CD14-positive monocyte (primary cell): ENCODE data around the gene GAL3ST2. TPM values are rescaled to one million over a fixed set of nuclear protein-coding genes. Genes with fewer than 3 reads are reported as not detected.
"Not testable (repeated sequence)": the region's sequence is repeated elsewhere in the genome, so short reads cannot be mapped to it uniquely, and the experiment has no call there.

Experiments used
- DNase-seq, 3 donors: peaks; one replicate each; pipeline ENCODE4 v3.0.0-alpha.2; 2011 to 2022
- H2AFZ ChIP-seq: 2 replicates; pipeline ENCODE4 v1.6.0; 2012; ENCODE audit warnings: mild to moderate bottlenecking, low read depth, low read length, inconsistent platforms; ENCODE audit not compliant: insufficient read depth, poor library complexity, severe bottlenecking
- H3K27ac ChIP-seq, 2 donors: 1 replicate in 1 of 2; 2 replicates in 1 of 2; pipeline ENCODE4 v1.5.1; 2012 to 2013; ENCODE audit warnings: low read length in 2 of 2, control low read depth in 1 of 2, inconsistent platforms in 1 of 2, low read depth in 1 of 2, mild to moderate bottlenecking in 1 of 2
- H3K27me3 ChIP-seq, 2 donors: one replicate each; pipeline versions ENCODE4 v1.6.0 to v1.6.1; 2011 to 2013; ENCODE audit warnings: low read length in 2 of 2; ENCODE audit not compliant: control insufficient read depth in 2 of 2, insufficient read depth in 2 of 2
- H3K36me3 ChIP-seq, 2 donors: replicated peaks in 1 of 2; 1 replicate in 1 of 2; 2 replicates in 1 of 2; pipeline versions ENCODE4 v1.5.1 to v1.6.1; 2012 to 2013; ENCODE audit warnings: low read length in 2 of 2, control low read depth in 1 of 2, inconsistent platforms in 1 of 2, mild to moderate bottlenecking in 1 of 2; ENCODE audit not compliant: insufficient read depth in 2 of 2, control insufficient read depth in 1 of 2
- H3K4me1 ChIP-seq, 2 donors: 1 replicate in 1 of 2; 2 replicates in 1 of 2; pipeline versions ENCODE4 v1.5.1 to v1.6.1; 2012 to 2013; ENCODE audit warnings: low read length in 2 of 2, control low read depth in 1 of 2, inconsistent platforms in 1 of 2, mild to moderate bottlenecking in 1 of 2, moderate library complexity in 1 of 2; ENCODE audit not compliant: insufficient read depth in 2 of 2, control insufficient read depth in 1 of 2
- H3K4me2 ChIP-seq: replicated peaks from 2 replicates; pipeline ENCODE3; 2012; ENCODE audit warnings: low read length, moderate library complexity, mild to moderate bottlenecking; ENCODE audit not compliant: poor library complexity, severe bottlenecking; ENCODE audit errors: extremely low read depth
- H3K4me3 ChIP-seq, 3 experiments: fragments of 200-600 bp in 1 of 3; sonication (generic) in 1 of 3; replicated peaks in 1 of 3; 1 replicate in 2 of 3; 2 replicates in 1 of 3; pipeline ENCODE4 v1.5.1; 2011 to 2013; ENCODE audit warnings: low read length in 3 of 3, mild to moderate bottlenecking in 3 of 3, control low read depth in 2 of 3, low read depth in 2 of 3, inconsistent platforms in 1 of 3, moderate library complexity in 1 of 3
- H3K79me2 ChIP-seq: 2 replicates; pipeline ENCODE4 v1.6.0; 2012; ENCODE audit warnings: mild to moderate bottlenecking, control low read depth, inconsistent platforms, low read length, moderate library complexity; ENCODE audit not compliant: insufficient read depth
- H3K9ac ChIP-seq: 2 replicates; pipeline ENCODE4 v1.6.0; 2017; ENCODE audit warnings: low read length, mild to moderate bottlenecking; ENCODE audit not compliant: insufficient read depth, poor library complexity, severe bottlenecking
- H3K9me3 ChIP-seq, 2 donors: replicated peaks in 1 of 2; 1 replicate in 1 of 2; 2 replicates in 1 of 2; pipeline versions ENCODE4 v1.5.1 to v1.6.1; 2012 to 2013; ENCODE audit warnings: low read length in 2 of 2, control low read depth in 1 of 2; ENCODE audit not compliant: control insufficient read depth in 1 of 2, insufficient read depth in 1 of 2
- H4K20me1 ChIP-seq: 2 replicates; pipeline ENCODE4 v1.6.0; 2012; ENCODE audit warnings: mild to moderate bottlenecking, low read length, control low read depth, moderate library complexity; ENCODE audit not compliant: insufficient read depth
- H3K27ac Mint-ChIP-seq, 7 donors: one replicate each; pipeline ENCODE4 v1.8.0; 2020; ENCODE audit warnings: mild to moderate bottlenecking in 7 of 7, mixed read lengths in 7 of 7, moderate library complexity in 6 of 7, inconsistent platforms in 2 of 7
- H3K27me3 Mint-ChIP-seq, 3 donors: one replicate each; pipeline ENCODE4 v1.8.0; 2021 to 2022; ENCODE audit warnings: low read depth in 3 of 3, mild to moderate bottlenecking in 3 of 3, mixed read lengths in 3 of 3, moderate library complexity in 3 of 3, inconsistent platforms in 1 of 3
- H3K36me3 Mint-ChIP-seq, 2 donors: one replicate each; pipeline ENCODE4 v1.8.0; 2020; ENCODE audit warnings: mixed read lengths in 2 of 2, inconsistent platforms in 1 of 2, mild to moderate bottlenecking in 1 of 2
- H3K4me1 Mint-ChIP-seq: one replicate; pipeline ENCODE4 v1.8.0; 2020; ENCODE audit warnings: mild to moderate bottlenecking, mixed read lengths
- H3K4me3 Mint-ChIP-seq, 2 donors: one replicate each; pipeline ENCODE4 v1.8.0; 2020; ENCODE audit warnings: mild to moderate bottlenecking in 2 of 2, mixed read lengths in 2 of 2, moderate library complexity in 1 of 2
- H3K9me3 Mint-ChIP-seq, 7 donors: one replicate each; pipeline ENCODE4 v1.8.0; 2020 to 2022; ENCODE audit warnings: mixed read lengths in 7 of 7, mild to moderate bottlenecking in 6 of 7, moderate library complexity in 6 of 7, inconsistent platforms in 2 of 7
- WGBS: methylation state at CpG from one replicate; pipeline ENCODE4 v1.1.5; 2013; ENCODE audit warnings: missing lambda C conversion rate; ENCODE audit not compliant: insufficient coverage; 5-methylcytosine and 5-hydroxymethylcytosine counted together
- intact Hi-C, 2 donors: fragments of 100-400 bp; cut with micrococcal nuclease; formaldehyde crosslinking; loops; one replicate each; pipeline versions ENCODE4 v1.15.0 to v1.15.1; 2023
- polyA plus RNA-seq, 3 donors: library from polyadenylated mRNA; depleted of rRNA in 1 of 3; unstranded in 2 of 3; stranded (reverse) in 1 of 3; fragments of 300-500 nt in 2 of 3; fragments of >200 nt in 1 of 3; fragmentation: Illumina TruSeq in 2 of 3; gene quantifications; 1 replicate in 2 of 3; 2 replicates in 1 of 3; pipeline ENCODE4 v1.2.3, GENCODE V29; 2012 to 2021
- TF ChIP-seq, protein P1 (sequence below): fragments of 200-600 bp; IDR thresholded peaks from one replicate; pipeline ENCODE4 v1.8.0; 2022; ENCODE audit warnings: antibody characterized with exemption, mild to moderate bottlenecking

Gene GAL3ST2
- polyA plus RNA-seq, 3 donors = not detected

GRCh38 chr2:241827394-241827793 is 50.8 kb downstream of the GAL3ST2 start:
- no peak overlapping the region for H3K27ac Mint-ChIP-seq
- peaks cover 15 to 40% (median 35%) of the 10 kb centered on the region in 7 donors for H3K9me3 Mint-ChIP-seq
- TF ChIP-seq, protein P1, sequence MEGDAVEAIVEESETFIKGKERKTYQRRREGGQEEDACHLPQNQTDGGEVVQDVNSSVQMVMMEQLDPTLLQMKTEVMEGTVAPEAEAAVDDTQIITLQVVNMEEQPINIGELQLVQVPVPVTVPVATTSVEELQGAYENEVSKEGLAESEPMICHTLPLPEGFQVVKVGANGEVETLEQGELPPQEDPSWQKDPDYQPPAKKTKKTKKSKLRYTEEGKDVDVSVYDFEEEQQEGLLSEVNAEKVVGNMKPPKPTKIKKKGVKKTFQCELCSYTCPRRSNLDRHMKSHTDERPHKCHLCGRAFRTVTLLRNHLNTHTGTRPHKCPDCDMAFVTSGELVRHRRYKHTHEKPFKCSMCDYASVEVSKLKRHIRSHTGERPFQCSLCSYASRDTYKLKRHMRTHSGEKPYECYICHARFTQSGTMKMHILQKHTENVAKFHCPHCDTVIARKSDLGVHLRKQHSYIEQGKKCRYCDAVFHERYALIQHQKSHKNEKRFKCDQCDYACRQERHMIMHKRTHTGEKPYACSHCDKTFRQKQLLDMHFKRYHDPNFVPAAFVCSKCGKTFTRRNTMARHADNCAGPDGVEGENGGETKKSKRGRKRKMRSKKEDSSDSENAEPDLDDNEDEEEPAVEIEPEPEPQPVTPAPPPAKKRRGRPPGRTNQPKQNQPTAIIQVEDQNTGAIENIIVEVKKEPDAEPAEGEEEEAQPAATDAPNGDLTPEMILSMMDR = no peak
- no peak overlapping the region for H3K4me3 Mint-ChIP-seq
- Histone ChIP-seq H3K4me1 (no peaks in the 10 kb centered on the region), H3K27ac (no peak overlapping the region), H3K36me3 (no peaks in the 10 kb centered on the region), H2AFZ (no peak overlapping the region), H3K27me3 (no peaks in the 10 kb centered on the region), H3K79me2 (no peaks in the 10 kb centered on the region), H3K4me3 (no peak overlapping the region), H3K4me2 (no peak overlapping the region), H3K9me3 (peaks cover 12 to 20% of the 10 kb centered on the region in 2 donors), H3K9ac (no peak overlapping the region), H4K20me1 (no peaks in the 10 kb centered on the region)
- WGBS = no CpG with 5 or more reads among the region's 2 CpGs
- intact Hi-C loops = no loop called here
- H3K36me3 Mint-ChIP-seq = no peaks in the 10 kb centered on the region
- H3K4me1 Mint-ChIP-seq = no peaks in the 10 kb centered on the region
- no peak for DNase-seq
- H3K27me3 Mint-ChIP-seq = peaks cover 3 to 15% (median 9%) of the 10 kb centered on the region in 3 donors

DNA sequence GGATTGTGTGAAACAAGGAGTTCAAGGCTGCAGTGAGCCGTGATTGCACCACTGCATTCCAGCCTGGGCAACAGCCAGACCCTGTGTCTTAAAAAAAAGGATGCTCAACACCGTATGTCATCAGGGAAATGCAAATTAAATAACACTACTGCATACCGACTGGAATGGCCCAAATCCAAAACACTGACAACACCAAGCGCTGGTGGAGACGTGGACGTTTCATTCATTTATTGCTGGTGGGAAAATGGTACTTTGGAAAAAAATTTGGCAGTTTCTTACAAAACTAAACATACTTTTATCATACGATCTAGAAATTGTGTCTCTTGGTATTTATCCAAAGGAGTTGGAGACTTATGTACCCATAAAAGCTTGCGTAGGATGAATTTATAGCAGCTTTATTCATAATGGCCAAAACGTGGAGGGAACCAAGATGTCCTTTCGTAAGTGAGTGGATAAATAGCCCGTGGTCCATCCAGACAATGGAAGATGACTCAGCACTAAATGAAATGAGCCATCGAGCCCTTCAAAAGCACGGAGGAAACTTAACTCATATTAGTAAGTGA is 56.6 kb downstream of the GAL3ST2 start:
- Histone ChIP-seq H3K4me1 (no peaks in the 10 kb centered on the region), H3K36me3 (no peaks in the 10 kb centered on the region), H2AFZ (no peak overlapping the region), H3K27ac (no peak overlapping the region), H3K79me2 (no peaks in the 10 kb centered on the region), H3K27me3 (no peaks in the 10 kb centered on the region), H4K20me1 (no peaks in the 10 kb centered on the region), H3K4me2 (no peak overlapping the region), H3K9ac (no peak overlapping the region), H3K9me3 (no peaks in the 10 kb centered on the region), H3K4me3 (no peak overlapping the region)
- Mint-ChIP-seq H3K27me3 (peaks cover 6 to 25% (median 11%) of the 10 kb centered on the region in 3 donors), H3K4me3 (no peak overlapping the region), H3K9me3 (peaks cover 3 to 14% (median 8%) of the 10 kb centered on the region in 7 donors), H3K4me1 (no peaks in the 10 kb centered on the region), H3K27ac (no peak overlapping the region), H3K36me3 (no peaks in the 10 kb centered on the region)
- WGBS = 20% methylated on average over 1 of the region's 13 CpGs
- TF ChIP-seq, protein P1 = no peak
- no peak for DNase-seq
- intact Hi-C loops = no loop called here

- 94% methylated on average over 18 of the region's 28 CpGs for WGBS
- H3K4me3 ChIP-seq, H3K4me3 Mint-ChIP-seq, H2AFZ ChIP-seq, DNase-seq, H3K4me1 Mint-ChIP-seq, H3K9me3 Mint-ChIP-seq, H3K27ac ChIP-seq, H3K4me1 ChIP-seq, H3K9me3 ChIP-seq, H3K36me3 ChIP-seq, H3K27ac Mint-ChIP-seq, H4K20me1 ChIP-seq, H3K79me2 ChIP-seq, H3K27me3 ChIP-seq, H3K4me2 ChIP-seq, intact Hi-C loops, H3K9ac ChIP-seq, H3K36me3 Mint-ChIP-seq: not testable (repeated sequence)
- H3K27me3 Mint-ChIP-seq = peaks cover 6 to 27% (median 11%) of the 10 kb centered on the region in 3 donors
Observed at GRCh38 chr2:241833756-241834526, 57.3 kb downstream of the GAL3ST2 start.
